Bronchial epithelial cell (primary cell): ENCODE measurements around the gene TMEM266. TPM values are rescaled to one million over a fixed set of nuclear protein-coding genes. Genes with fewer than 3 reads are reported as not detected.

ENCODE experiments used
- DNase-seq: peaks from one replicate; pipeline ENCODE4 v3.0.0-alpha.2; 2010; ENCODE audit warnings: low read depth
- FAIRE-seq: peaks from 2 replicates; lab custom pipeline; 2011; peaks lifted over from hg19 to GRCh38; lab: Jason Lieb, UNC
- H3K27me3 ChIP-seq: 2 replicates; pipeline ENCODE4 v1.5.1; 2011; ENCODE audit warnings: low read length; ENCODE audit not compliant: control insufficient read depth, insufficient read depth
- H3K36me3 ChIP-seq: 2 replicates; pipeline ENCODE4 v1.5.1; 2011; ENCODE audit warnings: low read length; ENCODE audit not compliant: control insufficient read depth, insufficient read depth
- H3K4me3 ChIP-seq: 2 replicates; pipeline ENCODE4 v1.5.1; 2011; ENCODE audit warnings: mild to moderate bottlenecking, low read depth, low read length, control low read depth
- total RNA-seq: library from RNA; depleted of rRNA; stranded (reverse); fragments of >200 nt; gene quantifications from 2 replicates; pipeline ENCODE4 v1.2.1, GENCODE V29; 2014
- TF ChIP-seq, protein P1 (sequence below): IDR thresholded peaks from 2 replicates; pipeline ENCODE4 v1.5.1; 2011; ENCODE audit warnings: mild to moderate bottlenecking, moderate library complexity, low read length, control low read depth, inconsistent platforms; ENCODE audit not compliant: insufficient read depth, severe bottlenecking

Gene TMEM266
- total RNA-seq, 1 donor from 2014 or later = under 0.01 TPM

DNA sequence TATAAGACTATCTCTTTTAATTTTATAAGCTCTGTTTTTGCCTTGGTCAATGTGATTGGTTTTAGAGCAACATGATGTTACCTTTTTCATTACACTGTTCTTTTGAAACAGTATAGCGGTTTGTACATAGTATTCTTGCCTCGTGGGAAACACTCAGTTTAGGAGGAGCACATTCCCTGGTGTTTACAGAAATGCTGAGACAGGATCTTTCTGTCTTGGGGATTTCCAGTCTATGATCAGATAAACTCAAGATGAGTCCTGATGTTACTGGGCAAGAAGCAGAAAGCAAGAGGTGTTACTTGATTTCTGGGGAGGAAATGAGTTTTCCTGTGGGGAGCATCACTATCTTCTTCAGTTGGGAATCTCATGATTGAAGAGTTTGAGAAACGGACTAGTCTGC is 2.5 kb downstream of the TMEM266 start:
- Histone ChIP-seq H3K27me3 (peaks cover 14% of the 10 kb centered on the region), H3K4me3 (no peak overlapping the region), H3K36me3 (no peaks in the 10 kb centered on the region)
- TF ChIP-seq, protein P1, sequence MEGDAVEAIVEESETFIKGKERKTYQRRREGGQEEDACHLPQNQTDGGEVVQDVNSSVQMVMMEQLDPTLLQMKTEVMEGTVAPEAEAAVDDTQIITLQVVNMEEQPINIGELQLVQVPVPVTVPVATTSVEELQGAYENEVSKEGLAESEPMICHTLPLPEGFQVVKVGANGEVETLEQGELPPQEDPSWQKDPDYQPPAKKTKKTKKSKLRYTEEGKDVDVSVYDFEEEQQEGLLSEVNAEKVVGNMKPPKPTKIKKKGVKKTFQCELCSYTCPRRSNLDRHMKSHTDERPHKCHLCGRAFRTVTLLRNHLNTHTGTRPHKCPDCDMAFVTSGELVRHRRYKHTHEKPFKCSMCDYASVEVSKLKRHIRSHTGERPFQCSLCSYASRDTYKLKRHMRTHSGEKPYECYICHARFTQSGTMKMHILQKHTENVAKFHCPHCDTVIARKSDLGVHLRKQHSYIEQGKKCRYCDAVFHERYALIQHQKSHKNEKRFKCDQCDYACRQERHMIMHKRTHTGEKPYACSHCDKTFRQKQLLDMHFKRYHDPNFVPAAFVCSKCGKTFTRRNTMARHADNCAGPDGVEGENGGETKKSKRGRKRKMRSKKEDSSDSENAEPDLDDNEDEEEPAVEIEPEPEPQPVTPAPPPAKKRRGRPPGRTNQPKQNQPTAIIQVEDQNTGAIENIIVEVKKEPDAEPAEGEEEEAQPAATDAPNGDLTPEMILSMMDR = no peak
- peak; percentile 20 for DNase-seq
- FAIRE-seq = no peak

DNA sequence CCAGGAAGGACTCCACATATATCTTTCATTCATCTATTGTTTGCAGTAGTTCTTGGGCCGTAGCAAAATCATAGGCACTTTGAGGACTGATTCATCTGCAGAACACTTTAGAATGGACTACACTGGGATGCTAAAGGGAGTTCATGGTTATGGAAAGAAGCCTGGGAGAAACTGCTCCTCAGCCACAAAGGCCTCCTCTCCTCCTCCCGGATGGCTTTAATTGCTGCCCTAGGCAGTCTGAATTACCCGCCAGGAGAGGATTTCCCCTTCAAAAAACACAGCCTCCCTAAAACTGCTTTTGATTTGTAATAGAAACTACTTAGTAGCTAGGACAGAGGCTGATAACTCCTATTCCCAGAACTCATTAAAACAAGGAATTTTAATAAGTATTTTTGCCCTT is 4.6 kb downstream of the TMEM266 start:
- H3K27me3 ChIP-seq = peaks cover 12% of the 10 kb centered on the region
- H3K36me3 ChIP-seq = no peaks in the 10 kb centered on the region
- FAIRE-seq (no peak), DNase-seq (no peak)
- TF ChIP-seq, protein P1 = no peak
- no peak overlapping the region for H3K4me3 ChIP-seq

DNA sequence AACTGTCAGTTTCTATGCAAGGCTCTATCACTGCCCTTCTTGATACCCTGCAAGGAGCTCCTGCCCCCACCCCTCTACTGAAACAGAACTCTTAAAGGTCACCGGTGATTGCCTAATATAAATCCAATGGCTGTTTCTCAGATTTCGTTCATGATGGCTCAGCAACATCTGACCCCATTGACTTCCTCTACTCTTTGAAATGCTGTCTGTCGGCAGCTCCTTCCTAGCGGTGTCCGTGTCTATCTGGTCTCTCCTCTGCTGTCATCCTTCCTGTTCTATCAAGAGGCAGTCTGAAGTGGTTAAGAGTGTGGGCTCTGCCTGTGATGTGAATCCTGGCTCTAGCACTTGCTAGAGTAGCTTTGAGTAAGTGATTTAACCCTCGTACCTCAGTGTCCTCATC is 5.5 kb downstream of the TMEM266 start:
- TF ChIP-seq, protein P1 = no peak
- no peak overlapping the region for H3K4me3 ChIP-seq
- FAIRE-seq = no peak
- DNase-seq = no peak
- no peaks in the 10 kb centered on the region for H3K36me3 ChIP-seq
- H3K27me3 ChIP-seq = peaks cover 12% of the 10 kb centered on the region

DNA sequence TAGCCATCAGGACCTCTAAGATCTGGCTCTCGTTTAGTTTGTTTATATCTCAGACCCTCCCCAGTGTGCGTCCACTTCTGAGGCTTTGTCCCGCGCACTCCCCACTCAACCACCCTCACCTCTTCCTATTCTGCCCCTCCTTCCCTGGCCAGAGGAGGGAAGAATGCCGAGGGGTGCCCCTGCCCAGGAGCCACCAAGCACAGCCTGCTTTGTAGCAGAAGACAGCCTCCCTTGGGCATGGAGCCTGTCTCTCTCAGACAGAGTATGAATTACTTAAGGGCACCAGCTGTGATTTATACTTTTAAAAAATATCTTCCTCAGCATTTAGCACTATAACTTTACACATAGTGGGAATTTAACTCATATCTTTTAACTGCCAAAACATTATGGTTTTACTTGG is 6.0 kb downstream of the TMEM266 start:
- no peaks in the 10 kb centered on the region for H3K36me3 ChIP-seq
- DNase-seq (no peak), FAIRE-seq (no peak)
- H3K27me3 ChIP-seq = peaks cover 10% of the 10 kb centered on the region
- TF ChIP-seq, protein P1 = no peak
- H3K4me3 ChIP-seq = no peak overlapping the region

DNA sequence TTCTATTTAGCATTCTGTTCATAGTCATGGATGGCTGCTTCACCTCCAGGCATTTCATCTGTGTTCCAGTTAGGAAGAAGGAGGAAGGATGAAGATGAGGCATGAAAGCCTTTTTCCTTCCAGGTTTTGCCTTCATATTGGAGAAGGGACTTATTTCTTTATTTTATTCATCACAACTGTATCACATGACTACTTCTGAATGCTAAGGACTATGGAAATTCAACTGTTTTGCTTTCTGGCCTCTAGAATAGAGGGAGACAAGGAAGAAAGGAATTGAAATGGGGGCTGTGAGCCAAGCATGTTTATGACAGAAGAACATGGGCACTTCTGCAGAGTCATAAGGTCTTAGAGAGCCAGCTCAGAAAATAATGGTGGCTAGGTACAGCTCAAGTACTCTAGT is 10.4 kb downstream of the TMEM266 start:
- Histone ChIP-seq H3K4me3 (no peak overlapping the region), H3K36me3 (no peaks in the 10 kb centered on the region), H3K27me3 (no peaks in the 10 kb centered on the region)
- TF ChIP-seq, protein P1 = no peak
- FAIRE-seq = no peak
- no peak for DNase-seq

DNA sequence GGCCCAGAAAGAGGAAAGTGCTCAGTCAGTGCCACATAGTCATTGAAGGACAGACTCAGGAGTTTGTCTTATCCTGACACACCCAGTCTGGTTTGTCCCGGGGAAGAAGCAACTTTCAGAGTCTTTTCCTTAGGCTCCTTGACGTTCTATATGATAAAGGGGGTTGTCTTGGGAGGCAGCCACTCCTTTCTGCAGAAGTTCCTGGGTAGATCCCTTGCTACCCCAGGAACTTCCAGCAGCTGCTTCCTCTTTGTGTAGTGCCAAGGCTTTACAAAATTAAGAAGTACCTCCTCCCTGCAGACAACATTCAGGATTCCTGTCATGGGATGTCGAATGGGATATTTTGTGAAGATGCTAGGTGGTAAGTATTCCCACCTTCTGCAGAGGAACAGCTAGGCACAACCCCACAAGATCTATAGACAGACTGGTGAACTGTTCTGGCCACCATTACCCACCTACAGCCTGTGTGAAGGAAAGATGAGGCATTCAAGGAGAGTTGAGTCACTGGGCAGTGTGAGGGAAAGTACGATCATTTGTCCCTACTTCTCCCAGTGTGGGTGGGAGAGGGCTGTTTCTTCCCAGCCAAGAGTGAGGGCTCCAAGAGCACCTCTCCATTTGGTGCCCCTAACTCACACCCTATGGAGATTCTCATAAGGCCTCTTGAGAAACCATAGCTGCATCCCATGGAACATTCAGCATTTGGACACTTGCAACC is 11.3 kb downstream of the TMEM266 start:
- H3K36me3 ChIP-seq = no peaks in the 10 kb centered on the region
- TF ChIP-seq, protein P1 = no peak
- DNase-seq (peak; percentile 35), FAIRE-seq (peak; percentile 50)
- H3K4me3 ChIP-seq = no peak overlapping the region
- no peaks in the 10 kb centered on the region for H3K27me3 ChIP-seq
